ENCODE results near the gene SIK2. TPM values are rescaled to one million over a fixed set of nuclear protein-coding genes. Genes with fewer than 3 reads are reported as not detected.

SIK2 gene
- total RNA-seq, 1 donor from 2014 or later = 19.0 TPM

GRCh38 chr11:111734101-111734953, 132.1 kb downstream of the SIK2 start:
- H3K4me1 Mint-ChIP-seq (ENCODE audit: unreplicated experiment) = peaks cover 85% of the 10 kb centered on the region
- no peak for TF ChIP-seq CTCF (IDR thresholded peaks at IDR 0.05)
- no peaks in the 10 kb centered on the region for H3K27me3 Mint-ChIP-seq (ENCODE audit: unreplicated experiment)
- no peak for DNase-seq (ENCODE audit: extremely low spot score, unreplicated experiment)
- peak overlapping the region; percentile 69 for H3K4me3 Mint-ChIP-seq (ENCODE audit: unreplicated experiment)
- H3K9me3 Mint-ChIP-seq (ENCODE audit: unreplicated experiment) = no peaks in the 10 kb centered on the region
- H3K27ac Mint-ChIP-seq (ENCODE audit: unreplicated experiment) = peak overlapping the region; percentile 100
- peaks cover 6% of the 10 kb centered on the region for H3K36me3 Mint-ChIP-seq (ENCODE audit: unreplicated experiment)

GRCh38 chr11:111734954-111735261, 132.7 kb downstream of the SIK2 start:
- H3K27ac Mint-ChIP-seq (ENCODE audit: unreplicated experiment) = peak overlapping the region; percentile 100
- no peaks in the 10 kb centered on the region for H3K27me3 Mint-ChIP-seq (ENCODE audit: unreplicated experiment)
- H3K4me1 Mint-ChIP-seq (ENCODE audit: unreplicated experiment) = peaks cover 80% of the 10 kb centered on the region

GRCh38 chr11:111735262-111736116, 133.2 kb downstream of the SIK2 start:
- Mint-ChIP-seq H3K9me3 (ENCODE audit: unreplicated experiment) (no peaks in the 10 kb centered on the region), H3K4me1 (ENCODE audit: unreplicated experiment) (peaks cover 74% of the 10 kb centered on the region), H3K27me3 (ENCODE audit: unreplicated experiment) (no peaks in the 10 kb centered on the region), H3K36me3 (ENCODE audit: unreplicated experiment) (peaks cover 9% of the 10 kb centered on the region), H3K4me3 (ENCODE audit: unreplicated experiment) (peak overlapping the region; percentile 69), H3K27ac (ENCODE audit: unreplicated experiment) (peak overlapping the region; percentile 100)
- TF ChIP-seq CTCF (IDR thresholded peaks at IDR 0.05) = no peak
- DNase-seq (ENCODE audit: extremely low spot score, unreplicated experiment) = peak; percentile 94

More at GRCh38 chr11:111734954-111735261, 132.7 kb downstream of the SIK2 start:
- TF ChIP-seq CTCF (IDR thresholded peaks at IDR 0.05) = no peak
- Mint-ChIP-seq H3K4me3 (ENCODE audit: unreplicated experiment) (peak overlapping the region; percentile 69), H3K9me3 (ENCODE audit: unreplicated experiment) (no peaks in the 10 kb centered on the region), H3K36me3 (ENCODE audit: unreplicated experiment) (peaks cover 9% of the 10 kb centered on the region)
- DNase-seq (ENCODE audit: extremely low spot score, unreplicated experiment) = no peak

GRCh38 chr11:111736181-111736590, 133.9 kb downstream of the SIK2 start:
- Mint-ChIP-seq H3K27ac (ENCODE audit: unreplicated experiment) (peak overlapping the region; percentile 100), H3K9me3 (ENCODE audit: unreplicated experiment) (no peaks in the 10 kb centered on the region), H3K27me3 (ENCODE audit: unreplicated experiment) (no peaks in the 10 kb centered on the region), H3K4me3 (ENCODE audit: unreplicated experiment) (peak overlapping the region; percentile 69), H3K36me3 (ENCODE audit: unreplicated experiment) (peaks cover 14% of the 10 kb centered on the region), H3K4me1 (ENCODE audit: unreplicated experiment) (peaks cover 67% of the 10 kb centered on the region)
- no peak for DNase-seq (ENCODE audit: extremely low spot score, unreplicated experiment)
- TF ChIP-seq CTCF (IDR thresholded peaks at IDR 0.05) = no peak
